ENCODE data around the gene CAPN15. TPM values are rescaled to one million over a fixed set of nuclear protein-coding genes. Genes with fewer than 3 reads are reported as not detected.
A peak's percentile ranks its signal among the peaks of the same experiment; 100 is the strongest.

The CAPN15 gene
- total RNA-seq, 4 donors from 2014 or later, result 59.9 to 86.4 (median 75.2) TPM

- Histone ChIP-seq H3K4me1 (peaks cover 51% of the 10 kb centered on the region), H3K9me3 (no peaks in the 10 kb centered on the region), H3K36me3 (no peaks in the 10 kb centered on the region), H3K27ac (no peak overlapping the region), H3K27me3 (peaks cover 20% of the 10 kb centered on the region), H3K4me3 (no peak overlapping the region)
- DNase-seq (ENCODE audit: low spot score in 2 of 2), result no peak
- no peak for TF ChIP-seq POLR2AphosphoS5 (IDR thresholded peaks at IDR 0.05)
- no peak for TF ChIP-seq POLR2A (IDR thresholded peaks at IDR 0.05)
- no peak for TF ChIP-seq EP300 (IDR thresholded peaks at IDR 0.05)
- TF ChIP-seq CTCF (IDR thresholded peaks at IDR 0.05), result no peak
- WGBS, result 71% methylated on average over 19 of the region's 35 CpGs
These were observed 38.2 kb downstream of the CAPN15 start for GRCh38 chr16:565419-566330.

- peaks cover 58% of the 10 kb centered on the region for H3K4me1 ChIP-seq
These were observed 39.2 kb downstream of the CAPN15 start, which contains the start of gene NHLRC4 for GRCh38 chr16:566475-567372. TSS of gene NHLRC4 (plus strand) at chr16:567005. CDS start at chr16:568048, 1,043 bp downstream.

DNA sequence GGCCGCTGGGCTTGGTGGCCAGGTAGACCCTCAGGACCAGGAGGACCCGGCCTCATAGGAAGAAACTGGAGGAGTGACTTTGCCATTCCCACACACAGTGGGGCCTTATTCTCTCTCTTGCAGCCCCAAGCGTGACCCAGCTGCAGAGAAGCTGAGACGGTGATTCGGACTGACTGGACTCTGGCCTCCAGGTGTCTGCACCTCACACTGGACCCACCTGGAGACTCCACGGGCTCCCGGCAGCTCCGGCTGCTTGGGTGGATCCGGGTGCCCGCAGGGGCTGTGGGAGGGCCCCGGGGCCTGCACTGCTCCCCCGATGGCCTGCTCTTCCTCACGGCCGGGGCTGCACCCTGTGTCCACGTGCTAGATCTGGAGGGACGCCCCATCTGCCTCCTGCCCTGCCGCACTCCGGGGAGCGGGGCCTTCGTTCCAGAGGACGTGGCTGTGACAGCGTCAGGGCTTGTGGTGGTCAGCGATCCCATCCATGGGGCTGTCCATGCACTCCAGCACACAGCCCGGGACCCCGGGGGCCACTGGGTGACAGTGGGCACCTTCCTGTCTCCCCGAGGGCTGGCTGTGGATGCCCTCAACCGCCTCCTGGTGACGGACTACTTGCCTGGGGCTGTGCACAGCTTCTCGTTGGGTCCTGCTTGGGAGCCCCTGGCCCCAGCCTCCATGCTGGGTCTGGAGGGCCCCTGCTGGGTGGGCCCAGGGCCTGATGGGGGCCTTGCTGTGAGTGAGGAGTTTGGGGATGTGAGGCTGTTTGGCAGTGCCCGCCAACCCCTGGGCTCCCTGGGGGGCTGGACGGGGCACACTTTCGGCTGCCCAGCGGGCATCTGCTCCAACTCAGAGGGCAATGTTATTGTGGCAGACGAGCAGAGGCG lies 40.1 kb downstream of the CAPN15 start:
- 86% methylated on average over 20 of the region's 35 CpGs for WGBS
- no peaks in the 10 kb centered on the region for H3K36me3 ChIP-seq
- H3K4me3 ChIP-seq, result peak overlapping the region; percentile 32
- H3K27ac ChIP-seq, result no peak overlapping the region
- H3K9me3 ChIP-seq, result no peaks in the 10 kb centered on the region
- no peak for DNase-seq (ENCODE audit: low spot score in 2 of 2)
- H3K4me1 ChIP-seq, result peaks cover 58% of the 10 kb centered on the region
- TF ChIP-seq POLR2A (IDR thresholded peaks at IDR 0.05), result no peak
- TF ChIP-seq POLR2AphosphoS5 (IDR thresholded peaks at IDR 0.05), result no peak
- TF ChIP-seq EP300 (IDR thresholded peaks at IDR 0.05), result no peak
- no peak for TF ChIP-seq CTCF (IDR thresholded peaks at IDR 0.05)
- H3K27me3 ChIP-seq, result peaks cover 5% of the 10 kb centered on the region

More at GRCh38 chr16:566475-567372, 39.2 kb downstream of the CAPN15 start, which contains the start of gene NHLRC4:
- Histone ChIP-seq H3K9me3 (no peaks in the 10 kb centered on the region), H3K36me3 (no peaks in the 10 kb centered on the region), H3K27ac (no peak within 1 kb of the TSS), H3K27me3 (peaks cover 11% of the 10 kb centered on the region), H3K4me3 (peak within 1 kb of the TSS; percentile 32)
- DNase-seq (ENCODE audit: low spot score in 2 of 2), result no peak
- TF ChIP-seq POLR2AphosphoS5 (IDR thresholded peaks at IDR 0.05) (no peak), POLR2A (IDR thresholded peaks at IDR 0.05) (no peak), EP300 (IDR thresholded peaks at IDR 0.05) (no peak), CTCF (IDR thresholded peaks at IDR 0.05) (no peak)
- 41% methylated on average over 8 of the region's 26 CpGs for WGBS

DNA sequence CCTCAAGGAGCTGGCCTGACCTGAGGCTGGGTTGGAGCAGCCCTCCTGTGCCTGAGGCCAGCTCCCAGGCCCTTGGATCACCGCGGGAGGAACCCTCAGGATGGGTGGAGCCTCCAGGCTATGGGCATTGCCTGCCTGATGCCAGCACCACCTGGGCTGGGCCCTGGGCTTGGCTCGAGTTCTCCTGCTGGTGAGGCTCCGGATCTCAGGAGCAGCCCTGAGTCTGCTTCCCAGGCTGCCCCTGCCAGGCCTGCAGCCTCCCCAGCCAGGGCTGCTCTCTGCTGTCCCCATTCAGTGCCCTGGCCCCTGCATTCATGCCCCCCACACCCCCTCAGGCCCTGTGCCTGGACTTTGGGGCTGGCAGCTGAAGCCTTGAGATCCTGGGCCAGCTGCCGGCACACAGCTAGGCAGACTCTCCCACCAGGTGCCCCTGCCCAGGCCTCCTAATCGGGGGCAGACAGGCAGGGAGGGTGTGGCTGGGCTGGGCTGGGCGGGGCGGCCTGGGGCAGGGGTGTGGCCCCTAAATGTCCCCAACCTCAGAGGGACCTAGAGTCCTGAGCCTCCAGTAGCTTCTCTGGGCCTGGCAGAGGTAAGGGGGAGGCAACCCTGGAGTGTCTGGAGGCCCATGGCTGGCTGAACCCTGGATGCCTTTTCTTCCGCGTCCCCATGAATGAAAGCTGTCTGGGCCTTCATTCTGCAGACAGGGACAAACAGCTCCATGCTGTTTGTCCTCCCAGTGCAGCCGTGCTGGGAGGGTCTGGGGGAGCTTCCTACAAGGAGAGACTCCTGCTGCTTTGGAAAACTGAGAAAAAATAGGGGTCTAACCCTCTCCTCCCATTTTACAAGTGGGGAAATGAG lies 41.1 kb downstream of the CAPN15 start:
- Histone ChIP-seq H3K27me3 (no peaks in the 10 kb centered on the region), H3K27ac (peak overlapping the region; percentile 74), H3K9me3 (no peaks in the 10 kb centered on the region), H3K4me3 (peak overlapping the region; percentile 80), H3K36me3 (peaks cover 2% of the 10 kb centered on the region), H3K4me1 (peaks cover 58% of the 10 kb centered on the region)
- TF ChIP-seq POLR2AphosphoS5 (IDR thresholded peaks at IDR 0.05) (no peak), CTCF (IDR thresholded peaks at IDR 0.05) (no peak), EP300 (IDR thresholded peaks at IDR 0.05) (no peak), POLR2A (IDR thresholded peaks at IDR 0.05) (no peak)
- DNase-seq (ENCODE audit: low spot score in 2 of 2), result no peak
- 49% methylated on average over 9 of the region's 11 CpGs for WGBS

Measured in suprapubic skin (tissue), 4 donors.